OCI-LY3 (cell line): ENCODE results near the gene ANKMY2.
A peak's percentile ranks its signal among the peaks of the same experiment; 100 is the strongest.

Source experiments
- H2AFZ ChIP-seq: fragments of 200-600, 300-600 bp; shearing (Covaris generic); 2 replicates; pipeline ENCODE4 v1.6.0; 2014; ENCODE audit warnings: antibody characterized with exemption, low read depth, low read length
- H3K27ac ChIP-seq: fragments of 200-600, 300-600 bp; sonication (generic); 2 replicates; pipeline ENCODE4 v1.5.1; 2014; ENCODE audit warnings: mild to moderate bottlenecking, low read length, moderate library complexity, mixed read lengths
- H3K27me3 ChIP-seq: fragments of 200-600, 300-600 bp; sonication (generic); 2 replicates; pipeline ENCODE4 v1.6.1; 2014; ENCODE audit warnings: low read depth, low read length, mixed read lengths
- H3K36me3 ChIP-seq: fragments of 200-600, 300-600 bp; sonication (generic); replicated peaks from 2 replicates; pipeline ENCODE3; 2014; ENCODE audit warnings: low read depth, low read length, mixed read lengths
- H3K4me1 ChIP-seq: fragments of 300-600, 200-600 bp; sonication (generic); 2 replicates; pipeline ENCODE4 v1.6.1; 2014; ENCODE audit warnings: low read length, mixed read lengths
- H3K4me2 ChIP-seq: fragments of 200-600, 300-600 bp; sonication (generic); 2 replicates; pipeline ENCODE4 v1.6.1; 2014; ENCODE audit warnings: low read length, mixed read lengths
- H3K4me3 ChIP-seq: fragments of 300-600, 200-600 bp; sonication (generic); 2 replicates; pipeline ENCODE4 v1.5.1; 2014; ENCODE audit warnings: antibody characterized with exemption, mild to moderate bottlenecking, low read length, moderate library complexity
- H3K79me2 ChIP-seq: fragments of 300-600, 200-600 bp; shearing (Covaris generic); 2 replicates; pipeline ENCODE4 v1.6.1; 2014; ENCODE audit warnings: mild to moderate bottlenecking, low read length, mixed read lengths
- H3K9ac ChIP-seq: fragments of 300-600, 200-600 bp; shearing (Covaris generic); 2 replicates; pipeline ENCODE4 v1.6.0; 2014; ENCODE audit warnings: mild to moderate bottlenecking, low read length, moderate library complexity
- H3K9me3 ChIP-seq: fragments of 200-600, 300-600 bp; shearing (Covaris generic); 2 replicates; pipeline ENCODE4 v1.6.1; 2014; ENCODE audit warnings: low read length, mixed read lengths; ENCODE audit not compliant: insufficient read depth
- H4K20me1 ChIP-seq: fragments of 200-600, 300-600 bp; sonication (generic); 2 replicates; pipeline ENCODE4 v1.6.1; 2016; ENCODE audit warnings: low read length, mixed read lengths; ENCODE audit not compliant: insufficient read depth
- EZH2phosphoT487 ChIP-seq: fragments of 200-600 bp; shearing (Covaris generic); IDR thresholded peaks from 2 replicates; pipeline ENCODE4 v1.6.1; 2018; ENCODE audit warnings: antibody characterized with exemption, mixed run types, low read depth
- TF ChIP-seq, protein P1 (sequence below): fragments of 200-600, 300-600 bp; sonication (generic); IDR thresholded peaks from 2 replicates; pipeline ENCODE4 v1.5.1; 2014; ENCODE audit warnings: antibody characterized with exemption, low read length, low read depth

ANKMY2 gene

GRCh38 chr7:16587129-16587528 is 58.4 kb downstream of the ANKMY2 start:
- H3K36me3 ChIP-seq = no peaks in the 10 kb centered on the region
- H3K79me2 ChIP-seq = no peaks in the 10 kb centered on the region
- peak overlapping the region; percentile 61; the same call in 1 of the 2 replicates for H3K4me2 ChIP-seq
- H3K9ac ChIP-seq = no peak overlapping the region
- no peak overlapping the region for H2AFZ ChIP-seq
- no peak overlapping the region for H3K4me3 ChIP-seq
- peaks cover 4% of the 10 kb centered on the region; the same call in 1 of the 2 replicates for H3K4me1 ChIP-seq
- H3K9me3 ChIP-seq = no peaks in the 10 kb centered on the region
- no peaks in the 10 kb centered on the region for H3K27me3 ChIP-seq
- H4K20me1 ChIP-seq = no peaks in the 10 kb centered on the region
- H3K27ac ChIP-seq = no peak overlapping the region
- TF ChIP-seq, protein P1, sequence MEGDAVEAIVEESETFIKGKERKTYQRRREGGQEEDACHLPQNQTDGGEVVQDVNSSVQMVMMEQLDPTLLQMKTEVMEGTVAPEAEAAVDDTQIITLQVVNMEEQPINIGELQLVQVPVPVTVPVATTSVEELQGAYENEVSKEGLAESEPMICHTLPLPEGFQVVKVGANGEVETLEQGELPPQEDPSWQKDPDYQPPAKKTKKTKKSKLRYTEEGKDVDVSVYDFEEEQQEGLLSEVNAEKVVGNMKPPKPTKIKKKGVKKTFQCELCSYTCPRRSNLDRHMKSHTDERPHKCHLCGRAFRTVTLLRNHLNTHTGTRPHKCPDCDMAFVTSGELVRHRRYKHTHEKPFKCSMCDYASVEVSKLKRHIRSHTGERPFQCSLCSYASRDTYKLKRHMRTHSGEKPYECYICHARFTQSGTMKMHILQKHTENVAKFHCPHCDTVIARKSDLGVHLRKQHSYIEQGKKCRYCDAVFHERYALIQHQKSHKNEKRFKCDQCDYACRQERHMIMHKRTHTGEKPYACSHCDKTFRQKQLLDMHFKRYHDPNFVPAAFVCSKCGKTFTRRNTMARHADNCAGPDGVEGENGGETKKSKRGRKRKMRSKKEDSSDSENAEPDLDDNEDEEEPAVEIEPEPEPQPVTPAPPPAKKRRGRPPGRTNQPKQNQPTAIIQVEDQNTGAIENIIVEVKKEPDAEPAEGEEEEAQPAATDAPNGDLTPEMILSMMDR = no peak
- no peak for TF ChIP-seq EZH2phosphoT487

GRCh38 chr7:16586081-16586874 is 59.3 kb downstream of the ANKMY2 start:
- no peak overlapping the region for H3K4me2 ChIP-seq
- H3K27me3 ChIP-seq = no peaks in the 10 kb centered on the region
- no peaks in the 10 kb centered on the region for H3K36me3 ChIP-seq
- H3K9ac ChIP-seq = no peak overlapping the region
- H2AFZ ChIP-seq = no peak overlapping the region
- H3K27ac ChIP-seq = no peak overlapping the region
- peaks cover 4% of the 10 kb centered on the region; the same call in 1 of the 2 replicates for H3K4me1 ChIP-seq
- H3K9me3 ChIP-seq = no peaks in the 10 kb centered on the region
- TF ChIP-seq EZH2phosphoT487 = no peak
- TF ChIP-seq, protein P1 = no peak
- H3K4me3 ChIP-seq = no peak overlapping the region
- no peaks in the 10 kb centered on the region for H3K79me2 ChIP-seq
- H4K20me1 ChIP-seq = no peaks in the 10 kb centered on the region

GRCh38 chr7:16585540-16585939 is 60.0 kb downstream of the ANKMY2 start:
- Histone ChIP-seq H3K79me2 (no peaks in the 10 kb centered on the region), H3K4me2 (no peak overlapping the region), H3K36me3 (no peaks in the 10 kb centered on the region), H3K9ac (no peak overlapping the region), H3K27me3 (no peaks in the 10 kb centered on the region), H4K20me1 (no peaks in the 10 kb centered on the region), H3K9me3 (no peaks in the 10 kb centered on the region), H2AFZ (no peak overlapping the region), H3K4me1 (peaks cover 4% of the 10 kb centered on the region; the same call in 1 of the 2 replicates), H3K4me3 (no peak overlapping the region), H3K27ac (no peak overlapping the region)
- TF ChIP-seq, protein P1 = no peak
- no peak for TF ChIP-seq EZH2phosphoT487

DNA sequence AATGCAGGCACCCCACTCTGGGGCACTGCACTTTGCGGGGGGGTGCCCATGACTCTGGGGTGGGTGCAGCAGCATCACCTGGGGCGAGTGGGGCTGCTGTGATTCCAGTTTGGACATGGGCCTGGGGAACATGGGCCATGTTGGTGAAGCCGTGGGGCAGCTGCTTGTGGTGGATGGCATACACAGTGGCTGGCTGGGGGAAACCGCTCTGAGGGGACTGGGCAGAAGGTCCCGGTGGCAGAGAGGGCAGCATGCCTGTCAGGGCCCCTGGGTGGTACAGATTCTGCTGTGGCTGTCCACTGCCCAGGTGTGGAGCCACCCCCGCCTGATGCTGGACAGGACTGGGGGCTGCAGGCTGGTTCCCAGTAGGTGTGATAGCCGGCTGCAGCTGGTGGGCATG is 61.7 kb downstream of the ANKMY2 start:
- no peak overlapping the region for H3K4me2 ChIP-seq
- no peak overlapping the region for H2AFZ ChIP-seq
- H3K27me3 ChIP-seq = no peaks in the 10 kb centered on the region
- peaks cover 9% of the 10 kb centered on the region for H3K4me1 ChIP-seq
- H4K20me1 ChIP-seq = no peaks in the 10 kb centered on the region
- no peak overlapping the region for H3K4me3 ChIP-seq
- H3K27ac ChIP-seq = no peak overlapping the region
- no peaks in the 10 kb centered on the region for H3K79me2 ChIP-seq
- no peaks in the 10 kb centered on the region for H3K36me3 ChIP-seq
- H3K9me3 ChIP-seq = no peaks in the 10 kb centered on the region
- TF ChIP-seq EZH2phosphoT487 = no peak
- TF ChIP-seq, protein P1 = no peak
- H3K9ac ChIP-seq = no peak overlapping the region
